AG04449 (cell line): ENCODE data around the gene GOLGA3.

Source experiments
- CTCF ChIA-PET: fragments of 350-600 bp; formaldehyde crosslinking; extraction: SDS; loops from one replicate; lab custom pipeline; 2021; ENCODE audit warnings: antibody characterized with exemption; lab: Yijun Ruan, JAX
- POLR2A ChIA-PET: fragments of 400-600, 350-600 bp; formaldehyde crosslinking; extraction: SDS; loops from one replicate; lab custom pipeline; 2020; ENCODE audit warnings: antibody characterized with exemption, inconsistent platforms; lab: Yijun Ruan, JAX
- DNase-seq: peaks from one replicate; pipeline ENCODE4 v3.0.0-alpha.2; 2010; ENCODE audit warnings: low read depth, low spot score
- H3K4me3 ChIP-seq: 2 replicates; pipeline ENCODE4 v1.5.1; 2011; ENCODE audit warnings: low read depth, mild to moderate bottlenecking, control low read depth, low read length
- CTCF ChIP-seq: IDR thresholded peaks from one replicate; pipeline ENCODE4 v1.5.1; 2011; ENCODE audit warnings: mild to moderate bottlenecking, moderate library complexity, low read length, control low read depth, inconsistent platforms; ENCODE audit not compliant: insufficient read depth; ENCODE audit errors: missing control alignments

GOLGA3 gene

GRCh38 chr12:132789099-132789471 is 39.6 kb downstream of the GOLGA3 start:
- POLR2A ChIA-PET = no interaction called here
- no peak for TF ChIP-seq CTCF
- CTCF ChIA-PET = interaction anchor here (0.8 to 1.2 kb wide), 3 partner anchors 11 to 22 kb away, joined by 3 read pairs; no protein-coding TSS in a partner anchor
- no peak for DNase-seq
- no peak overlapping the region for H3K4me3 ChIP-seq

DNA sequence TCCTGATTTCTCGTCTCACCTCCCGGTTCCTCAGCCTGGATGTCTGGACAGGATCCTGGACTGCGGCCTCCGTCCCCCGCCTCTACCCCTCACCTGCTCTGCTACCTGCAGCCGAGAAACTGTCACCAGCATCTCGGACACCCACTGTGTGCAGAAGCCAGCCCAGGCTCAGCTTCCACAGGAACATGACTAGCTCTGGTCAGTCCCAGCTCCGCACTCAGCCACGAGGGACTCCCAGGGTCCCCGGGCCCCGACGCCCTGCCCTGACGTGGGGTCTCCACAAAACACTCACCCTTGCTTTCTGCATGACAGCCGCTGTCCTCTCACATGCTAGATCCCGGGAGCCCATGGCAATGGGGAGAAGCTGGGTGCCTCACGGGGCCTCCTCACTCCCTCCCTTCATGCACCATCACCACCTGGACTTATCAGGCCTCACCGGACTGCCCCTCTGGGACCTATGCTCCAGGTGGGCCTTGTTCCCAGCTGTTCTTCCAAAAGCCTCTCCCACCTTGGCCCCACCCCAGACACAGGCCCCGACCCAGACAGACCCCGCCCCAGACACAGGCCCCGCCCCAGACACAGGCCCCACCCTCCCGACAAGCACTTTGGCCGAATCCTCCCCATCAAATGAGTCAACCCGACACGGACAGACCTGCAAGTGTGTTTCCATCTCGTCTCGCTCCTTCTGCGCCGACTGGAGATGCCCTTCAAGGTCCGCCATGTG is 40.1 kb downstream of the GOLGA3 start:
- CTCF ChIA-PET = interaction anchor here (0.8 to 1.2 kb wide), 3 partner anchors 12 to 21 kb away, joined by 3 read pairs; no protein-coding TSS in a partner anchor
- no peak for TF ChIP-seq CTCF
- POLR2A ChIA-PET = no interaction called here
- no peak for DNase-seq
- no peak overlapping the region for H3K4me3 ChIP-seq

DNA sequence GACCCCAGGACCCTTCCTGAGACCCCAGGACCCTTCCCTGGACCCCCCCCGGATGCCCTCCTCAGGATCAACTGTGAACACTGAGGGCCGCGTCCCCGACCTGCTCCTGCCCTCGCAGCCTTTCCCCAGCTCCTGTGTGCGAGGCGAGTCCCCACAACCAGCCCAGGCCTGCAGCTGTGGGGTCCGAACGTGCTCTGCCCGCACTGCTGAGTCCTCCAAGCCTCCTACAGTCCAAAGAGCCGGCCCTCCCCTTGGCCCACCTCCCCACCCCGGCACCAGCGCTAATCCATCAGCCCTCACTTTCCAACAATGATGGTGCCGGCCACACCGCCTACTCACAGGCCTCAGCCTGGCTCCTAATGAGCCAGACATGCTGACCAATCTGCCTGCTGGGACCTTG is 40.8 kb downstream of the GOLGA3 start:
- no peak for TF ChIP-seq CTCF
- CTCF ChIA-PET = interaction anchor here (1.2 kb wide), 1 partner anchor 13 kb away, joined by 3 read pairs; no protein-coding TSS in a partner anchor
- POLR2A ChIA-PET = no interaction called here
- no peak for DNase-seq
- no peak overlapping the region for H3K4me3 ChIP-seq

DNA sequence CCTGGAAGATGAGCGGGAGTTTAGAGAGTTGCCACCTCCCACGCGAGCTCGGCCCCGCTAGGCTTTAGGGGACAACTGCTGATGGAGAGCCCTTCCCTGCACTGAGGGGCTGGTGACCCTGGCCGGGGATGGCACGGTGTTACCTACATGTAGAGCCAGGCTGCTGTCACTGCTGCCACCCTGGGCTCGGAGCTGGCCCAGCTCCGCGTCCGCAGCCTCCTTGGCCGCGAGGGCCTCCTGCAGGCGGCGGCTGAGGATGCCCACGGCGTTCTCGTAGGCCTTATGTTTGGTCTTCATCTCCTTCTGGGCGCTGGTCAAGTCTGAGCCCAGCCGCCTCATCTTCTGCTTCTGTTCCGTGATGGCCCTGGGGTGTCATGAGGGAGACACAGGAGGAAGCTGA is 42.5 kb downstream of the GOLGA3 start:
- no peak for TF ChIP-seq CTCF
- POLR2A ChIA-PET = no interaction called here
- CTCF ChIA-PET = no interaction called here

DNA sequence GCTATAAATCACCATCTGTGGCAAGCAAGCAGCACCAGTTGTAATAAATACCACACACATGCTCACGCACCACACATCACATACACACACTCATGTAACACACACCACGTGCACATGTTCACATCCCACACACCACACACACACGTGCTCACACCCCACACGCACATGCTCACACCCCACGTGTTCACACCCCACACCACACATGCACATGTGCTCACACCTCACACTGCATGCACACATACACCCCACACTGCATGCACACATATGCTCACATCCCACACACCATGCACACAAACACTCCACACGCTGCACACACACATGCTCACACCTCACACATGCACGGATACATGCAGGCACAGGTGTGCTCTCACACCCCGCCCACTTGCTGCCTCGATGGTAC is 44.1 kb downstream of the GOLGA3 start:
- no peak for DNase-seq
- POLR2A ChIA-PET = no interaction called here
- CTCF ChIA-PET = no interaction called here
- no peak overlapping the region for H3K4me3 ChIP-seq
- TF ChIP-seq CTCF = no peak

More for the DNA sequence above, 42.5 kb downstream of the GOLGA3 start:
- DNase-seq = no peak
- H3K4me3 ChIP-seq = no peak overlapping the region

GRCh38 chr12:132783917-132784531 is 44.6 kb downstream of the GOLGA3 start:
- POLR2A ChIA-PET = interaction anchor here (0.8 kb wide), 1 partner anchor 45 kb away, joined by 3 read pairs; no protein-coding TSS in a partner anchor

More at GRCh38 chr12:132783917-132784531, 44.6 kb downstream of the GOLGA3 start:
- no peak for DNase-seq
- no peak overlapping the region for H3K4me3 ChIP-seq
- no peak for TF ChIP-seq CTCF
- CTCF ChIA-PET = no interaction called here
